NCI-H774 (cell line): ENCODE results near the gene NFATC2.

Experiments
- DNase-seq: peaks from one replicate; lab custom pipeline; 2025; lab: John Stamatoyannopoulos, UW

NFATC2 gene

DNA sequence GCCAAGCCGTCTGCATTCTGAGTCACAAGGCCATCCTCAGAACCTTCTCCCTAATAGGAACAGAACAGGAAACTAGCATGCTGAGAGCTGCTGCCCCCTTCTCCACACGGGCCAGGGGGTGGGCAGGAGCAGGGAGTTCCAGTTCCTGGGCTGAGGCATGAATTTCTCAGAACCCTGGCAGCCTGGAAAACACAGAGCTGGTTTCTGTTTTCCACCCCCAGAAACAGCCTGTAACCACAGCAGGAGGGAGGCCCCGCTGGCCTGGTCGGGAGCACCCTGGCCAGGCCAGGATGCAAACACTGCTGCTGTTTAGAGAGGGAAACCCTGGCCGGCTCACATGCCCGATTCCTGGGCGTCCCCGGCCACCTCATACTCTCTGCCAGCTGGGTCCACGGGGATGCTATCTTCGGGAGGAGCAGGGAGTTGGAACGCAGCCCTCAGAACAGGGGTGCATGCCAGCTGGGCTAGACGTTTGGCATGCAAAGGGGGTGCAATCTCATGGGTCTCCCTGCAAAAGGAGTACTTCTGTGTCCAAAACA is 130.1 kb downstream of the NFATC2 start:
- no peak for DNase-seq

DNA sequence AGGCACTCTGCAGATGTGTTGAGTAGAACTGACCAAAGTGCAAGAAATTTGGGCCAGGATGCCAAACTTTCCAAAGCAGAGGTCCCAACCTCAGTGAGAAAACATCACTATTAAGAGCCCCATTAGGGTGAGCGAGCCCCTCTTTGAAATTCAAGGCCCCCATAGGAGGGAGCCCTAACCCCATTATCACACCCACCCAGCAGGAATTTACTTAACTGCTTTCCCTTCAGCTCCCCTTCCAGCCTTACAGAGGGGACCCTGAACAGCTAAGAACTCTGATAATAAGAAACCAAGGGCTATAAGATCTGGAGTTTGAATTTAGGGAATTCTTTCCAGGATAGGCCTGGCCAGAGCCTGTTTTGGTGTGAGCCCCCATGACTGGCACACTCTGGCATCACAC is 130.6 kb downstream of the NFATC2 start:
- DNase-seq, result no peak

DNA sequence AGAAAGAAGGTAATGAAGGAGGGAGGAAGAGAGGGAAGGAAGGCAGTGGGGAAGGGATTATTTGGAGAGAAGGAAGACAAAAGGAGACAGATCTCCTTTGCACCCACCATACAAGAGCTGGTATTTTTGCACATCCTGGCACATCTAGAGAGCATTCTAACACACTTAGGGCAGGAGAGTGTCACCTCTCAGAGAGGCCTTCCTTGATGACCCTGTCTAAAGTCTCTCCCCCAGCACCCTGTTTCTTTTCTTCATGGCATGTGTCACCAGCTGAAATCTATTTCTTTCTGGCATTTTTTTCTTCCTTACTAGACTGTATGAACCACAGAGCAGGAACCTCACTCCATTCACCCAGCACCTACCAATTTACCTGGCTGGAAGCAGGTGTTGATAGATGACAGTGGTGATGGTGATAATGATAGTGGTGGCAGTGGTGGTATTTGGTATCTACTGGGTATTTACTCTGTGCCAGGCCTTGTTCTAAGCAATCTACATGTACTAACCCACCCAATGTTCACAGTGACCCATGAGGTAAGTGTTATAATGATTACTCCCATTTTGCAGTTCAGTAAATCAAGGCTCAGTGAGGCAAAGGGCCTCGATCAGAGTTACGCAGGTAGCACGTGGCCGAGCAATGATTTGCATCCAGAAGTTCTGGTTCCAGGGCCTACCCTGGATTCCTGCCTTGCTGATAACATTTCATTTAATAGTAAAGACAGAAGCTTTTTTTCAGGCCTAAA is 131.8 kb downstream of the NFATC2 start:
- no peak for DNase-seq

DNA sequence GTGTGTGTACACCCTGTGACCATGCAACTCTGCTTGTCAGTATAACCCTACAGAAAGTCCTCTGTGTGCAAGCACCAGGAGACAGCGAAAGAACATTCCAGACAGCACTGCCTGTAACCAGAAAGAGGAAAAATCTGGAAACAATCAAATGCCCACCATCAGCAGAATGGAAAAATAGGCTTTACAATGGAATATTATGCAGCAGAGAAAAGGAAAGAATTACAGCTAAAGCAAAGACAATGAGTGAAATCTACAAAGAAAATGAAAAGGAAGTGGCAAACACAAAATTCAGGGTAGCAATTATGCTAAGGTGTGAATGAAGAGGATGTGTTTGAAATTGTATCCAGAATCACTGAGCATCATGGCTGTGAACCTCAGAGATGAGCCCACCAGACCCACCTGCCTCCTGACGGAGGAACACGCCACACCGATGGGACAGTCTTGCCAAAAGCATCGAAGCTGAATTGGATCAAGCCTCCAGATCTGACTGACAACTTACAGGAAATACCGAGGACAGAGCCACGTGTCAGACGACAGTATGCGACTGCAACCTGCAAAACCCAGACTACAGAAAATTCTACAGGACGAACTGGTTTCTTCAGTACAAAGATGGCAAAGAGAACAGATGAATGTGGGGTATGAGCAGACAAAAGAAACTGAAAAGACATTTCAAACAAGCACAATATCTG is 133.2 kb downstream of the NFATC2 start:
- DNase-seq, result no peak

DNA sequence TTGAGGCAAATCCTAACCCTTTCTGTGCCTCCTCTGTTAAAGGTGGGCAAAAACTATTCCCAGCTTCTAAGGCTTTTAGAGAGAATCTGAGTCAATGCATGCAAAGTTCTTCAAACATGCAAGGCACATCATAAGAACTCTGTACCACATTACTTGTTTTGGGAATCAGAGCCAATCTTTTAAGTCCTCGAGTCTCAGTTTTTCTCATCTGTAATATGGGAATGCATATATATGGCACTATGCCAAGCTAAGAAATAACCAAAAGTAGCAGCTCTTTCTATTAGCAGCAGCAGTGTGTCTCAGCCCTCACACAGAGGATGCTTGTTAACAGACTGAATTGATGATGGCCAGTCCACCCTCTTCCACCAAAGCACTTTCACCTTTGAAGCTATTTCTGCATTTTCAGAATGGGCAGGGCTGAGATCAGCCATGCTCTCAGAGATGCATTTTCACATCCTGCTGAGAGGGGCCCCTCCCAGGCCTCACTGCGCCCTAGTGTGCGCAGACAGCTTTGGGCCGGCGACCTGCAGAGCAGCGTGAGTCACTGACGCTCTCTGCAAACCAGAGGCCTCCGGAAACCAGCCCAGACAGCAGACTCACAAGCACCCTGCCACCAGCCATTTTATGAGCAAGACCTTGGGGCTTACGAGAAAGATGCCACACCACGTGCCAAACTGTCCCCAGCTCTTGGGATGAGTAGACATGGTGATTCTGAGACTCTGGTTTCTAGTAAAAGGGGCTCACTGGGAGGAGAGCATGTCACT is 138.0 kb downstream of the NFATC2 start:
- DNase-seq, result no peak

DNA sequence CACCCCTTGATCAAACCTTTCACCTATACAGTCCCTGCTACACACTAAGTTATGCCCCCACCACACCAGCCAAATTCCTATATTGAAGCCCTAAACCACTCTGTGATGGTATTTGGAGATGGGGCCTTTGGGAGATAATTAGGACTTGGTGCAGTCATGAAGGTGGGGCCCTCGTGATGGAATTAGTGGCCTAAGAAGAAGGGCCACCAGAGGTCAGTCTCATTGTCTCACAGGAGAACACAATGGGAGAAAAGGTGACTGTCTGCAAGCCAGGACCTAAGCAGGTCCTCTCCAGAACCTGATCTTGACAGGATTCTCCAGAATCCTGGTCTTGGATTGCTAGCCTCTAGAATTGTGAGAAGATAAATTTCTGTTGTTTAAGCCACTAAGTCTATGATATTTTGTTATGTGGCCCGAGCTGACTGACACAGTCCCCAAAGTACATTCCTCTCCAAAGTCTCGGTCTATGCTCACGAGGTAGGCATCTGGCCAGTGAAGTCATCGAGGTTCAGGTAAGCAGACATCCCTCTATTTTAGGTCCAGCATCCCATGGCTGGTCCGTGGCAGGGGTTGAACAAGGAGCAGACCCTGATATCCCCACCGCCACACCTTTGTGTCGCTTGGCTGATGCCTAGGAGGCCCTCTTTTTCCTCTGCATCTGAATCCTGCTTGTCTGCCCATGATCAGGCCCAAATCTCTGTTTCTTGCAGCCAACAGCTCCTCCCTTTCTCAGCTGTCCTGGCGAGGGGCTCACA is 138.9 kb downstream of the NFATC2 start:
- DNase-seq, result no peak

DNA sequence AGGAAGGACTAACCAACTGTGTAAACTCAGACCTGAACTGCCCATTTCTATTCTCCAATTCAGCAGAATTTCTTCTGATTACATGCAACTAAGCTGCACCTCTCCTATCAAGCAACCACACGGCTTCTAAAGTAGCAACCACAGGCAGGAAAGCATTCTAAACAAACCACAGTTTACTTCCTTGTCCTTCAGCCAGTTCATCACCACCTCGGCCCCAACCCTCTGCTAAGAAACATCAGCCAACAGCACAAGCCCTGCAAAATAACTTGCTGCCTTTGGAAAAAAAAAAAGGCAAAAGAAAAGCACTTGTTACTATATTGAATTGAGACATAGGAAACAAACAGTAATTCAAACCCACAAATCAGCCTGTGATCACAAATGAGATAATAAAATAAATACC is 140.3 kb downstream of the NFATC2 start:
- no peak for DNase-seq

DNA sequence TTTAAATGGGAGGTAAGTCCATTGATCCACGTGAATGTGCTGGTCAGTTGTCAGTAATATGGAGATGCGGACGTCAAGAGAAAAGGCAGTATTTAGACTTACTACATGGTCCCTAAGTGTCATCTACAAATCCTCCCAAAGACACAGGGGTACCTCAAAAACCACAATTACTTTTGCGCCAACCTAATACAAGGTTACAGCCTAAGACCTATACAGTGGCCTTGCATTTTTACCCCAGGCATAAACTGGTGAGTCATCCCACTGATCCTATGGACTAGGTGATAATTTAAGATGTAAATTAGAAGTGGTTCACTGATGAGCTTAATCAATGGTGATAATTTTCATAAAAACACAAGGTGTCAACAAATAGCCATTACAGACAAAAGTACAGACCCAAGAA is 141.0 kb downstream of the NFATC2 start:
- DNase-seq, result no peak

DNA sequence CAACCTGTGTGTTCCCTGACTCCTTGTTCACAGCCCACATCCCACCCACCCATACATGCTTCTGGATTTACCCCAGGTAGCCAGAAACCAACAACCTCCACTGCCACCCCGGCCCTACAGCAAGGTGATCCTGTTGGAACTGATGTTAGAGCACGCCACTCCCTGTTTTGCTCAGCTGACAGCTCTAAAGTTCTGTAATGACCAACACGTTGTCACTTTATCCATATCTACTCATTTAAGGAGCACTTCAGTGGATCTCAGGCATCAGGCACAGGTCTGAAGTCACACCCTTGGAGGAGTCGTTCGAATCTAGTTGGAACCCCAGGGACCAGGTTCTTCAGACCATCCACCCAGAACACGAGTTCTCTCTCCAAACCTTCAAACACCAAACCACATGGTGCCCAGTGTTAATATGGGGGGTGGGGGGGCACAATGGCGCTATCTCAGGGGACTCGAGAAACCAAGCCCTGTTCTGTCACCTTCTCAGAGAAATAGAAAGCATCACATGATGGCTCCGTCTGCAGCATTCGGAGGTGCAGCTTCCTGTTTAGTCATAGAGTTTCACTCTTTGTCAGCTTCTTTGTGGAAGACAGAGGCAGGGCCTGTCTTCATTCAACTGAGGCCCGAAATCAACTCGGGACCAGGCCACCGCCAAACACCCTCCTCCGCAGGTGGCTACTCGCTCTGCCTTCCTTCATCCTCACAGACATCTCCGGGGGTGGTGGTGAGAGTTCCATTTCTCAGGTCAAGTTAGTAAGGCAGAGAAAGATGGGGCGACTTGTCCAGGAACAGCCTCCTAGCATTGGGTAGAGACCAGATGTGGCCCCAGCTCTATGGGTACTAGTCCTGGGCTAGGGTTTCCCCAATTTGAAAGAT is 142.2 kb downstream of the NFATC2 start:
- DNase-seq, result no peak

DNA sequence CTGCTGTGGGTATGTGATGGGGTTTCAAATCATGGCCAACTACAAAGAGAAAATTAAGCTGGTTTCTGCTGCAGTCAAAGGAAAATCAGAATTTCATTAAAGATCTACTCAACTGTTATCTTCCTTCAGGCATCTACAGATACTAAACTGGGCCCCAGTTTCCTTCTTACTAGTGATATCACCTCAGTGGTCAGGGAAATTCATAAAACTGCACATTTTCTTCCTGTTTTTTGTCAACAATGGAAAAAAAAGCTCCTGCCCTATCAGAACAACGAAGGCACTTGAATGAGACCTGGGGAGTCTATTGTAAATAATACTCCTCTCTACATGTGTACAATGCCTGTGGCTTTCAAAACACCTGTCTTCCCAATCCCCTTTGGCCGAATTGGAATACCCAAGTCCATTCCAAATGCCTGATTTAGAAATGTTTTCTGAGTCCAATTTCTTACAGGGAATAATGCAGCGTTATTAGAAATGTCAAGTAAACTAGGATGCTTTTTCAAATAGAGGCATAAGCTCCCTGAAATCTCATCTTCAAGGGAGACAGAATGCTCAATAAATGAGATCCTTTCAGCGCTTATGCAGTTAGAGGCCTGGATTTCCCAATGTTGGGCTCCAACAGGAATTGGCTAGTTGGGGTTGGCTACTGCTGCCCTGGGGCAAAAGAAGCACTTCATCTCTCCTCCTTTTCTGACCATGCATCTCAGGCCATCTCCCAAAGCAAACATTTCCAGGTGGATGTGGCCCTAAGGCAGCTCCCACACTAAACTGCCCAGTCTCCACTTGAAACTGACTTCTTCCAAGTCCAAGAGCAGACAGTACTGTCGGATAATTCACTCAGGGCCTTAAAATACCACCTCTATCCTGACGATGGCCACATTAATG is 143.3 kb downstream of the NFATC2 start:
- peak; percentile 23 for DNase-seq

DNA sequence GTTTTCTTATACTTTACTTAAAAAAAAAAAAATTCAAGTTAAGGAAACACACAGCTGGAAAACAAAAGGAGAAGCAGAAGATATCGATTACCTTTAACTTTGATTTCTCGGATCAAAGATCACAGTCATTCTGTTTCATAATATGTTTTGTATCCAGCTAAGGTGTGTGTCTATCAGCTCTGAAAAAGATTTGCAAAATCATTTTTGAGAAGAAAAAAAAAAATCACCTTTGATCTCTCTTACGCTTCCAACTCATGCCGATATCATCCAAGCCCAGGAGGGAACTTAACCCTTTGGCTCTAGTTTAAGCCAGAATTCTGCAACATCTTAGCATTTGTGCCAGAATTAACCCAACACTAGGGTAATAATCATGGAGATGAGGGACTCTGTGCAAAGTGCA is 144.0 kb downstream of the NFATC2 start:
- DNase-seq, result no peak

DNA sequence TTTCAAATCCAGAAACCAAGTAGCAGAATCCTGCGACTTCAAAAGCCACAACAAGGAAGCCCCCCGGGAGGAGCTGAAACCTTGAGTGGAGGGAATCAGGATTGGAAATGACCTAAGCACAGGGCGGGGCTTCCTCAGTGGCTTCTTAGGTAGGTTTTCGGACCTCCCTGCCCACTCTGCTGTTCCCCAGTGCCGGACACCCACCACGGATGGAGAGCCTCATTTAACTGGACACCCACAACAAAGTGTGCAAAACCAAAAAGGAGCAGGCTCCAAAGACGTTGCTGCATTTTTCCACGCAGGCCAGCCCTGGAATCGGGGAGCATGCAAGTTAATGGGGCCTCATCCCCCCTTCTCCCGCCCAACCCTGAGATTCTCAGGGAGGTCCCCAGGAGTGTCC is 144.4 kb downstream of the NFATC2 start:
- no peak for DNase-seq

DNA sequence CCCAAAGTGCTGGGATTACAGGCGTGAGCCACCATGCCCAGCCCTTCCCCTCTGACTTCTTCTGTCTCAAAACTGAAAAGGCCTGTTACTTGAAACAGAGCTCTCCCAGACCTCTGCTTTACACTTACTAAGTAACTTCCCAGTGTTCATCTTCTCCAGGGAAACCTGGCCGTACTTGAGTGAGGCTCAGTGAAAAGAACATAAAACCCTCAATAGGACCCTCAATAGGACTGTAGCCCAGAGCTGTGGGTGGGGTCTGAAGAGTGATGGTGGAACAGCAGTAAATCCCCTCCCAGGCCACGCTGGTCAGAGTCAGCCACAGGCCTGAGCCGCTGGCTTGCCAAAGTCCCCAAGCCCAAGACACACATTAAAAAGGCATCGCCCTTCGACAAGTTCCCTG is 145.4 kb downstream of the NFATC2 start:
- no peak for DNase-seq

DNA sequence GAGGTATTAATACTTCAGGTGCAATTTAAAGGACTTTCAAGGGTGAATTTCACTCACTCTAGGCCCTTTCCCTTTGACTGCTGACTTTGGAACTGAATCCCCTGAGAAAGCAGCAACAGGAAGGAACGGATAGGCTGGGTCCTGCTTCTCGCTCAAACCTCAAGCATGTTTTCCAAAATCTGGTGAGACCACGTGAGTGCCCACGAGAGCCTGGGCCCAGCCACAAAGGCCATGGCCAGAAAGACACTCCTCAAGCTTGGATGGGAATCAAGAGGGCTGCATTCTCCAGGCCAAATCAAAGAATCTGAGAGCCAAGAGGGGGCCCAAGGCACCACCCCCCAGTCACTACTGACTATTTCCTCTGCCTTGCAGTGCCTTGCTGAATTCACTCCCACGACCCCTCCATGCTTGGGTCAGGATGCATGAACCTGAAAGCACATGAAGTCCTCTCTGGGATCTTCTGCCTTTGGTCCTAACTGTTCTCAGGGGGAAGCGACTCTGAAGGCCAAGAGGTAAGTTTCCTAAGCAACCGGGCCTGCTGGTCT is 146.1 kb downstream of the NFATC2 start:
- DNase-seq, result no peak

DNA sequence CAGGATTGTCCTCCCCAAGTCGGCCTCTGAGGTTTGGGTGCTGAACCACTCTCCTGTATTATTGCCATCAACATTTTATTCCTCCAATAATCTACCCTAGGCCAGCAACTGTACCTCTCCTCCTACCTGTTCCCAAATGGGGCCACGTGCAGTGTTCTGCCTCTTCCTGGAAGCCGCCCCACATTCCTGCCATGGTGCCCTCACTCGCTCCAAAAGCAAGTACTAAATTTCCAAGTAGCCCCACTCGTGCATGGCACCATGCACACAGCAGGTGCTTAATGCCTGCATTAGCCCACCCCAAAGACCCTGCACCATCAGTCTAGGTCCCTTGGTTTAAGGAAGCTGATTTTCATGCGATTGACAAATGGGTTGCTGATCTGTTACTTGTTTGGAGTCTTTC is 147.8 kb downstream of the NFATC2 start:
- DNase-seq, result no peak

DNA sequence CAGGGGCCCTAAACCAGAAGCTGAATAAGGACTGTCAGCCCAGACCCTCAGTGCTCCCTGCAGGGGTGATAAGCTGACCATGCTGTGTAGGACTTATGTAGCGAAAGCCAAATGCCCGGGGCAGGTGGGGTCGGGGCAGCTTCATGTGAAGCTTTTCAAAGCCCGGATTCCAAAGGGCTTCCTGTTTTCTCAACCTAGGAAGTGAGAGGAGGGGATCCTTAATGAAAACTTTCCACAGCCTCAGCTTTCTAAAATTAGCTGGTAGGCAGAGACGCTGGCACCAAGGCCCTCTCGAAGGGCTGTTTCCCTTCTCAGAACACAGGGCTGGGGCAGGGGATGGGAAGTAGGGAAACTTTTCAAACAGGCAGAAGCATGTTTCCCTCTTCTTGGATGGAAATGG is 148.9 kb downstream of the NFATC2 start:
- no peak for DNase-seq

DNA sequence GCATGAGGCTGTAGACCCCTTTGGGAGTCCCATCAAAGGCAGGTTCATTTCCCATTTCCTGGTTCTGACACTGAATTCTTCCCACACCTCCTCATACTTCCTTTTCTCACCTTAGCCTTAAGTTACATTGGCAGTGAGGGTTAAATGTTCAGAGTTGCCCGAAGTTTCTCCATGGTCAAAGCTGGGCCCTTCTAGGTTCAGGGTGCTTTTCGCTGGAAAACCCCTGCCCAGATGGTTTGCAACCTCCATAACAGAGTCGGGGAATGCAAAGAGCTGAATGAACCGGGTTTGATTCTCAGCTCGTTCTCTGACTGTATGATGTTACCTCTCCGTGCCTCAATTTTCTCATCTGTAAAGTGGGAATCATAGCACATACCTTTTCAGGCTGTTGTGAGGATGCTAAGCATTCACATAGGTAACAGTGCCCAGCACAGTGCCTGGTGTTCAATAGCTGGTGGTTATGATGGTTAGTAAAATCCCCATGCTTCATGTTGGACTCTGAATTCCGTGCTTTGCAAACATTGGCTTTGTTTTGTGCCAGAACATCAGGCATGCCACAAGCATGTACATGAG is 149.8 kb downstream of the NFATC2 start:
- DNase-seq, result no peak

DNA sequence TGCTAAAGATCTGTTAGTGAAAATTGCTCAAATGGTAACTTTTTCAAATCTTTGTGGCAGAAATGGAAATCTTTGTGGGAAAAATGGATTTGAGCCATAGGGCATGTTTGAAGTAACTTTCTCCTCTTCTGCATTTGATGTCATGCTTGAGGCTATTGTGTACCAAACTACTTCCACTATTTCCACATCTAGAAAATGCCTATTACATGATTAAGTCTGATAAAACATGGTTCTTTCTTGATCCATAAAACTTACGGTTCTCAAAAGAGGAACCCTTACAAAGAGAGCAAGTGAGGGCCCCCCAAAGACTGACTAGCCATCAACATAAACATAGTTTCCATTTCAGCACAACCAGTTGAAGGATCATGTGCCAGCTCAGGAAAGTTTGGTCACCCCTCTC is 150.6 kb downstream of the NFATC2 start:
- DNase-seq, result no peak

DNA sequence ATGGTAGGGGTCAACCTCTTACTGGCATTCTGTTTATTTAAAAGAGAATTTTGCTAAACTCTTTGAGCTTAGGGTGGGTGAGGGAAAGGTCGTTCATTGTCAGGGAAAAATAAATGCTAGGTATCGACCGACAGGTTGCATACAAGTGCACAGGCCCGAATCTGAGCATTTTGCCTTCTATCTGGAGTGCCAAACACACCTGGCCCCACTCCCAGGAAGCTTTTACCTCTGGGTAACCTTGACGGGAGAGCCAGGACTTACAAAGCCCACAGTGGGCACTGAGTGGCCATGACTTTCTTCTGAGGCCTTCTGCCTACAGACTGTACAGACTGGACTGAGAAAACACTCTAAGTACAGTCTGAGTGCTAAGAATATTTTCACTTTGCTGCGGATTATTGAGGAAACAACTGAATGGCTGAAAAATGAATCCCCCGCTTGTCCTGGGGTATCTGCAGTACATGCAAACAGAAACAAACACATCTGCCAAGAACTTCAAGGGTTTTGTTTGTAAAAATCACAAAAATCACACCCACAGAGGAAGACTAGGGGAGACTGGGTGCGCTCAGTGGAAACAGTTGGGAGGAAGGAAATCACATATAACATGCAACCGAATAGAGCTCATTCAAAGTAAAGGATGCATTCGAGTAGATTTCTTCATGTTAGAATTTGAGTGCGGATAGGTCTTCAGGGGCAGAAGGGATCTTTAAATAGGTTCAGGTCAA is 152.8 kb downstream of the NFATC2 start:
- no peak for DNase-seq
